Measurements from ENCODE around the gene MYO3B. TPM values are rescaled to one million over a fixed set of nuclear protein-coding genes. Genes with fewer than 3 reads are reported as not detected.
A peak's percentile ranks its signal among the peaks of the same experiment; 100 is the strongest.

The MYO3B gene
- total RNA-seq, 4 donors from 2014 or later = 0.06 TPM; not detected in 3

DNA sequence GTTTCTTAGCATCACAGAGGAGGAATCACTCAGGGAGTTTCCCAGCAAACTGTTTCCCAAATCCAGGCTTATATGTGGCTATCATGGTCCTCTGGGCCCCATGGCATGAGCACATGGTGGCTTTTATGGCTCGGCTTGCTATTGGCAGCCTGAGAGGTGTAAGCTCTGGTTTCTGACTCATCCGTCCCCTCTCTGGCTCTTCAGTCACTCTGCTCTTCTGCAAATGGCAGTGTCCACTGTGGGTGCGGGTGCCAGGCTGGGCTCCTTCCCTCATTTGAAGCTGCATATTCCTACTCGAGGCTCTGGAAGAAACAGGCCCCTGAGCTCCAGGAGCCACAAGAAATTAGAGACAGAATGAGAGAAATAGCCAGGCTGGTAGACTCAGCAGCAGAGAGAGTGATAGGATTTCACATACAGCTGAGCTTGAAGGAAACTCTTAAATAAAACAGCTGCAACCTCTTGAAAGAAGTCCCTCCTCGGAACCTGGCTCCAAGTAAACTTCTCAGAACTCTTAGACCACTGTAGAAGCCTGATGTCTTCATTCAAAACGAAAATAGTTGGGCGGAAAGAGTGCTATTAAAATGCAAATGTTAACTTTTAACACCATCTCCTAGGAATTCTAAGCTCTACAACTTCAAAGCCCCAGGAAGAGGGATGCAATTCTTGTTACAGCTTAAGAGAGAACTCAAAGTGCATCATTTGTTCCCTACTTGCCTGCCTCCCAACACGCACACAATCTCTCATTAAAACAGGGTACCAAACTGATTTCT lies 324.6 kb downstream of the MYO3B start:
- WGBS = 63% methylated on average over 7 of the region's 8 CpGs
- peak overlapping the region in 1 of 4 donors; percentile 30 for H3K27ac ChIP-seq (replicated peaks in 1 of 4)
- no peaks in the 10 kb centered on the region for H3K36me3 ChIP-seq
- H3K27me3 ChIP-seq = no peaks in the 10 kb centered on the region
- intact Hi-C loops (cut with DNase I) = no loop called here
- TF ChIP-seq, protein P1, sequence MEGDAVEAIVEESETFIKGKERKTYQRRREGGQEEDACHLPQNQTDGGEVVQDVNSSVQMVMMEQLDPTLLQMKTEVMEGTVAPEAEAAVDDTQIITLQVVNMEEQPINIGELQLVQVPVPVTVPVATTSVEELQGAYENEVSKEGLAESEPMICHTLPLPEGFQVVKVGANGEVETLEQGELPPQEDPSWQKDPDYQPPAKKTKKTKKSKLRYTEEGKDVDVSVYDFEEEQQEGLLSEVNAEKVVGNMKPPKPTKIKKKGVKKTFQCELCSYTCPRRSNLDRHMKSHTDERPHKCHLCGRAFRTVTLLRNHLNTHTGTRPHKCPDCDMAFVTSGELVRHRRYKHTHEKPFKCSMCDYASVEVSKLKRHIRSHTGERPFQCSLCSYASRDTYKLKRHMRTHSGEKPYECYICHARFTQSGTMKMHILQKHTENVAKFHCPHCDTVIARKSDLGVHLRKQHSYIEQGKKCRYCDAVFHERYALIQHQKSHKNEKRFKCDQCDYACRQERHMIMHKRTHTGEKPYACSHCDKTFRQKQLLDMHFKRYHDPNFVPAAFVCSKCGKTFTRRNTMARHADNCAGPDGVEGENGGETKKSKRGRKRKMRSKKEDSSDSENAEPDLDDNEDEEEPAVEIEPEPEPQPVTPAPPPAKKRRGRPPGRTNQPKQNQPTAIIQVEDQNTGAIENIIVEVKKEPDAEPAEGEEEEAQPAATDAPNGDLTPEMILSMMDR (IDR thresholded peaks at IDR 0.05) = no peak
- TF ChIP-seq EP300 (IDR thresholded peaks at IDR 0.05) = no peak
- no peak for TF ChIP-seq POLR2A (IDR thresholded peaks at IDR 0.05; ENCODE audit: low read depth)
- TF ChIP-seq POLR2AphosphoS5 (IDR thresholded peaks at IDR 0.05) = no peak
- H3K4me3 ChIP-seq = no peak overlapping the region
- no peaks in the 10 kb centered on the region for H3K9me3 ChIP-seq
- DNase-seq (ENCODE audit: extremely low spot score) = peak; percentile 89
- peaks cover 10 to 25% (median 18%) of the 10 kb centered on the region in 4 donors for H3K4me1 ChIP-seq

DNA sequence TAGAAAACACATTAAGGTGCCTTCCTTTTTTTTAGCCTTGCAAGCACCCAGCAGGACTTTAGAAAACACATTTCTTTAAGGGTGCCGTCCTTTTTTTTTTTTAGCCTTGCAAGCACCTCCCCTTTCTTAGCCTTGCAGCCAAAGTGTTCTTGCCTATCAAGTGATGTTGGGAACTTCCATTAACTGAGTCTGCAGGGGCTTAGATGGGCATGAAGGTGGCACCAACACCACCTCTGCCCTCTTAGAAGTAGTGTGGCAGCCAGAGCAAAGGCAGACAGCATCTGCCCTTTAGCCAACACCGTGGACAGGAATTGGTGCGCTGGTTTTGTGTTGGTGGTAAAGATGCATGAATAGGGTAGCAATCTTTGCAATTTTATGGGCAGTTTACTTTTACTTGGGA lies 325.6 kb downstream of the MYO3B start:
- H3K4me1 ChIP-seq = peaks cover 10 to 25% (median 18%) of the 10 kb centered on the region in 4 donors
- peak; percentile 72 for DNase-seq (ENCODE audit: extremely low spot score)
- H3K27ac ChIP-seq (replicated peaks in 1 of 4) = no peak overlapping the region
- TF ChIP-seq POLR2AphosphoS5 (IDR thresholded peaks at IDR 0.05) (no peak), EP300 (IDR thresholded peaks at IDR 0.05) (no peak), POLR2A (IDR thresholded peaks at IDR 0.05; ENCODE audit: low read depth) (no peak)
- TF ChIP-seq, protein P1 (IDR thresholded peaks at IDR 0.05) = no peak
- intact Hi-C loops (cut with DNase I) = no loop called here
- H3K36me3 ChIP-seq = no peaks in the 10 kb centered on the region
- H3K27me3 ChIP-seq = no peaks in the 10 kb centered on the region
- H3K4me3 ChIP-seq = no peak overlapping the region
- WGBS = 64% methylated on average over 2 of the region's 3 CpGs
- no peaks in the 10 kb centered on the region for H3K9me3 ChIP-seq

DNA sequence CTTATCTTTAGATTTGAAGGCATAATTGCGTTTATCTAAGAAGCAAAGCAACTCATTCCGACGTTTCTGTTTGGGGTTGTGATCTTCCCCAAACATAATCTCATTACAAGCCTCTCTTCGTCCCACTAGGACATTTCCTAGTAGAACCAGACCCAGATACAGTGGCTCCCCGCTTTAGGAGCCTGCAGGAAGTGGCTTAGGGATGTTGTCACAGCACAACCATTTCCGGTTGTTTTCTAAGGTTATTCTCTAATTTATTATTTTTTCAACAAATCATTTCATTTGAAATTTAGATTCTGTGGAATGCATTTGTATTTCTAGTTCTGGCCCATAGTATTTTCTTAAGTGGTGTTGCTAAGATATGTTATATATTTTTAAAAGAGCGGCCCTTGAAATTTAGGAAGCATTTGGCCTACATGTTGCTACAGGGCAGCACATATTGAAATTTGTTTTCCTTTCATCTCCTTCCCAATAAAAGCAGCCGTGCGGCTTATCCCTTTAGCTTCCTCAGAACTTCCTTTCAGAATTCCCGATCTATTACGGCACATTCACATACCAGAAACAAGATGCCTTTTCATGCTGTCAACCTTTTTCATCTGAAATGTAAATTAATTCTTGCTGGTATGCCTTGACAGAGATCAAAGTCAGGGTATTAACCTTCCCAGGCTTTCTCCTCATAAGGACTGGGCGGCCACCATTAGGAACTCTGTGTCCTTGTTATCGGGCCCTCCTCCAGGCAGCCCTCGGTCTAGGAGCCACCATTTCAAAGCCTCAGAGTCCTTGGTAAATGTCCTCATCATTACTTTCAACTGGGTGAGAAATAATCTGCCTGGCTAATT lies 326.2 kb downstream of the MYO3B start:
- Histone ChIP-seq H3K4me1 (peaks cover 10 to 25% (median 18%) of the 10 kb centered on the region in 4 donors), H3K27ac (replicated peaks in 1 of 4) (no peak overlapping the region), H3K36me3 (no peaks in the 10 kb centered on the region), H3K9me3 (no peaks in the 10 kb centered on the region), H3K27me3 (no peaks in the 10 kb centered on the region), H3K4me3 (no peak overlapping the region)
- TF ChIP-seq, protein P1 (IDR thresholded peaks at IDR 0.05) = no peak
- TF ChIP-seq POLR2A (IDR thresholded peaks at IDR 0.05; ENCODE audit: low read depth) = no peak
- TF ChIP-seq EP300 (IDR thresholded peaks at IDR 0.05) = no peak
- no peak for TF ChIP-seq POLR2AphosphoS5 (IDR thresholded peaks at IDR 0.05)
- intact Hi-C loops (cut with DNase I) = no loop called here
- peak; percentile 37 for DNase-seq (ENCODE audit: extremely low spot score)
- WGBS = 82% methylated on average over 14 of the region's 14 CpGs

DNA sequence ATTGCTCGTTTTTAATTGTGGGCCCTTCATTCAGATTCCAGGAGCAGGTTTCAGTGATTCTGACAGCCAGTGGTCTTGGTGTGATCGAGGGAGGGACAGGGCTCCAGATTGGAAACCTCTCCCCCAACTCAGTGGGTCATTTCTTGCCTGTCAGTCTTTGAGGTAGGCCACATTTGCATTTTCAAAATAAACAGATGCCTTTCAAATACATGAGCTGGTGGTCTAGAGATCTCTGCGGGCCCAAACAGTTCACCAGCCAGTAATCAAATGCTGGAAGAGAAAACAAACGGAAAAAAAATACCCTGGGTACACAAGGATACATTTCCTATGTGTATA lies 326.8 kb downstream of the MYO3B start:
- H3K27me3 ChIP-seq = no peaks in the 10 kb centered on the region
- TF ChIP-seq POLR2A (IDR thresholded peaks at IDR 0.05; ENCODE audit: low read depth) (no peak), EP300 (IDR thresholded peaks at IDR 0.05) (no peak), POLR2AphosphoS5 (IDR thresholded peaks at IDR 0.05) (no peak)
- TF ChIP-seq, protein P1 (IDR thresholded peaks at IDR 0.05) = no peak
- H3K9me3 ChIP-seq = no peaks in the 10 kb centered on the region
- WGBS = 90% methylated on average over 4 of the region's 4 CpGs
- intact Hi-C loops (cut with DNase I) = no loop called here
- H3K27ac ChIP-seq (replicated peaks in 1 of 4) = no peak overlapping the region
- H3K36me3 ChIP-seq = no peaks in the 10 kb centered on the region
- no peak overlapping the region for H3K4me3 ChIP-seq
- peak; percentile 55 for DNase-seq (ENCODE audit: extremely low spot score)
- H3K4me1 ChIP-seq = peaks cover 10 to 25% (median 18%) of the 10 kb centered on the region in 4 donors

All from esophagus muscularis mucosa (tissue), 4 donors.